LNCaP clone FGC (cell line): ENCODE results near the gene EPHA4.

Experiments used
- DNase-seq: peaks from one replicate; pipeline ENCODE4 v3.0.0-alpha.2; 2011; ENCODE audit warnings: low read depth
- H3K4me3 ChIP-seq: 2 replicates; pipeline ENCODE4 v1.5.1; 2011; ENCODE audit warnings: mild to moderate bottlenecking, low read depth, low read length, control low read depth
- CTCF ChIP-seq: IDR thresholded peaks from 2 replicates; pipeline ENCODE4 v1.5.1; 2012; ENCODE audit warnings: mild to moderate bottlenecking; ENCODE audit not compliant: control insufficient read depth, insufficient read depth; ENCODE audit errors: extremely low read depth

The EPHA4 gene

GRCh38 chr2:221439761-221440479 lies 132.2 kb downstream of the EPHA4 start:
- no peak for DNase-seq
- no peak for TF ChIP-seq CTCF

DNA sequence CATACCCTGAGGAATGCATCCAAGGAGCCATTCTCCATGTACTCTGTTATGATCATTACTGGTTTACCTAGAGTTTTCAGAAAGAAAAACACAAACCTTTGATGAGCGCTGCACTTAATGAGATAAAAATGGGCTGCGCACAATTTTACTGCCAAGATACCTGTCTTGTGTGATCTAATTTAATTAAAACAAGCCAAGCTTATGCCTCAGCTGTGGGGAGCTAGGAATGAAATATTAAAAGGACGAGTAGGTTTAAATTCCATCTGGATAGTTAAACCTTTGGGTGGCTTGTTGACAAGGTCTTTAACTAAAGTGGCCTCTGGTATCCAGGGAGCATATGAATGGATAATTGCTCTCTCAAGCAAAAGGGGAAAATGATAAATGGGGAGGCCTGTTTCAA lies 135.0 kb downstream of the EPHA4 start:
- no peak for TF ChIP-seq CTCF
- no peak for DNase-seq
- no peak overlapping the region for H3K4me3 ChIP-seq

More at GRCh38 chr2:221439761-221440479, 132.2 kb downstream of the EPHA4 start:
- no peak overlapping the region for H3K4me3 ChIP-seq

DNA sequence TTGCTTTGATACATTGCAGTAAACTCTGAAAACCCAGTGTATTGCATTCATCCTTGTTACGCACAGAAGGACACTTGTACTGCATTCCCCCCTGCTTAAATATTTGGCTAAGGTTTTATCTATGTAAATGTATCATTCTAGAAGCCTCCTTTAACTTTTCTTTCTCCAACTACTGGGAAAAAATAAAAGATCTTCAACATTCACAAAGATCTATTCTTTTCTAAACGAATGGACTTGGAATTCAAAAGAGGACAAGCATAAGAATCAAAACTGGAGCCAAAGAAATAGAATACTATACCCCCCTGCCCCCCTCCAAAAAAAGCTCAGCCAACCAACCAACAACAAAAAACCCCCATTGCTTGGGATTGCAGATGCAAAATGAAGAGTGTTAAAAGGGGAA lies 136.9 kb downstream of the EPHA4 start:
- no peak overlapping the region for H3K4me3 ChIP-seq
- no peak for TF ChIP-seq CTCF
- no peak for DNase-seq

- no peak overlapping the region for H3K4me3 ChIP-seq
- DNase-seq = no peak
- TF ChIP-seq CTCF = no peak
Observed at GRCh38 chr2:221434142-221434541, 138.0 kb downstream of the EPHA4 start.

DNA sequence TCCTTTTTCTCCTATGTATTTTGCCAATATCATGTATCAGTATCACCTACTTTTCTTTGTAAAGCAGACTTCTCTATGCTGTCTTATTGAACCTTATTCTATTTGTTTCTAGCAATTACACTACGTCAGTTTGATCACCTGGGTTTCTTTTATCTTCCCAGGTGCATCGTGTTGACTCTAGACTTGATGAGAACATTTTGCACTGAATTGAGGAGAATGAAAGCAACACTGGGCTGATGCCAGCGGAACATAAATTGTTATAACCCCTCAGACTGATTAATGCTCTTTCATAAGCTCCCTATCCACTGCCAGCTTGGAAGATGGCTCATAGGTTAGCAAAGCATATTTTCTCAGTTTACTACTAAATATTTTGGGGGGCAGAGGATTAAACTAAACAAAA lies 140.6 kb downstream of the EPHA4 start:
- TF ChIP-seq CTCF = no peak
- no peak overlapping the region for H3K4me3 ChIP-seq
- no peak for DNase-seq

DNA sequence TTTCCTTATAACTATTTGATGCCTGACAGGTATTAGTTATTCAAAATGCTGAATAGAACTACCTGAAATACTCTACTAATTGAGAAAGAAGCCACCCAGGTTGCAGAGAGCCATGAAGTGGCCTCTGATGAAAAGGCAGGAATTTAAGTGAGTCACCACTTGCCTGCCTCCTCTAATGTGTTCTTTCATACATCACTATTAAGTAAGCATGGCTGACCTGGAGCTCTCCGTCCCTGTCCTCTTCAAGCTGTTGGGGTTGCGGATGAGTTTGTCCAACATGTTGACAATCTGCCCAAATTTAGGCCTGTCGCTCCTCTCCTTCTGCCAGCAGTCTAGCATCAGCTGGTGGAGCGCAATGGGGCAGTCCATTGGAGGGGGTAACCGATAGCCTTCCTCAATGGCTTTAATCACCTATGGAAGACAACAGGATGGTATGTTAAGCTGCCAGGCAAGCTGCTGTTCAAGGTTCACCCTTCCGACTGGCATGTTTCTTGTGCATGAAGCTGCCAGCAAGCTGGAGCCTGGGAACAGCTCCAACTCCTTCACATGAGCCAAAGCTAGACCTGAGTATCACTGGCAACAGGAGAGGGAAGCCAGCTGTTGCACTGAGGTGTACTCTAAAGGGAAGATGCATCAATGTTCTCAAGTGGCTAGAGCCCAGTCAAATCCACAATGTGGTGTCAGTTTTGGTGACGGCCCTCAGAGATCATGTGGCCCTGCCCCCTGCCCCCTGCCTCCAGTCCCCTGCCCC lies 142.2 kb downstream of the EPHA4 start:
- H3K4me3 ChIP-seq = no peak overlapping the region
- peak; percentile 34 for DNase-seq
- no peak for TF ChIP-seq CTCF
